ENCODE measurements around the gene TGFBR3L.

TGFBR3L gene

DNA sequence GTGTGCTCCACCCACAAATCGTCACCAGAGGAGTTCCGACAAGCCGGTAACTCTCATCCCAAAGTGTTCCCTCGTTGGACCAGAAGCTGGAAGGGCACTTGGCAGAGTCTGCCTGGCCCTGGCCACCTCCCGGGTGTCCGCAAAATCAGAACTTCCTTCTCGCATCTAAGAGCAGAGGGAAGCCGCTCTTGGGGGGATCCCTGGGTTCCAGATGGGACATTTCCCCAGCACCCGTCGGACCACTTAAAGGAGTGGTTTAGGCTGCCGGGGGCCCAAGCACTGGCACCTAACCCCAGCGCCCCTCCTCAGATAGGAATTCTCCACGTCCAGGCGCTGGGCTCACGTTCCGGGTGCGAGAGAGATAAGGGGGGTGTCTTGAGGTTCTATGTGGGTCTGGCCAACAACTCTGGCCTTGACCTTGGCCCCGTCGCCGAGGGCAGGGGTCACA lies 11.8 kb upstream of the TGFBR3L start:
- CTCF ChIA-PET: interaction anchor here (1.0 to 1.9 kb wide), 12 partner anchors 10 to 77 kb away, joined by 3 to 13 read pairs (median 6); partner anchors contain the start of genes LRRC8E and TIMM44
- DNase-seq (ENCODE audit: low read depth, low spot score): no peak

DNA sequence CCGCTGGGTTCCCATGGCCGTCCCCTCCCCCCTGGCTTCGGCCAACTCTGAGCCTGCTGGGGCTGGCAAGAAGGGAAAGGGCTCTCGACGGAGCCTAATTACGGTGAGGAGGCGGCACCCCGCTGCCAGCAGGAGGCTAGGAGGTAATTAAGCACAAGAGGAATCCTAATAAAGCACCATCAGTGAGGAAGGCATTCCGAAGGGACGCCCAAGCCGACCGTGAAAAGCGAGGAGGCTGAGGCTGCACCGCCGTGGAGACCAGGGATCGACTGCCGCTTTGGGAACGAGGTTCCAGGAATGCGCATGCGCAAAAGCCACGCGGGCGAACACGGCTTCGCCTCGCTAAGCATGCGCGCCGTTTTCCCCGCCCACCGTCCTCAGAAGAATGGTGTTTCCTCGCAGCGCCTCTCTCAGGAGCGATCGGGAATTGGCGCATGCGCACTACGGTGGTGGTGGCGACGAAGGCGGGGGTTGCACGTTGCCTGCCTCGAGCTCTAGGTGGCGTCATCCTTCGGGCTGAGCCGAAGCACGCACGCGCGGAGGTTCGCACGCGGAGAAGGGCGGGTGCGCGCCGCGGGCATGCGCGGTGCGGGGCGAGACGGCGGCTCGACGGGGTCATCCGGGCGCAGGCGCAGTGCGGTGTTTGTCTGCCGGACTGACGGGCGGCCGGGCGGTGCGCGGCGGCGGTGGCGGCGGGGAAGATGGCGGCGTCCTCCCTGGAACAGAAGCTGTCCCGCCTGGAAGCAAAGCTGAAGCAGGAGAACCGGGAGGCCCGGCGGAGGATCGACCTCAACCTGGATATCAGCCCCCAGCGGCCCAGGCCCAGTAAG lies 11.2 kb upstream of the TGFBR3L start, which contains the start of gene MAP2K7:
MAP2K7 (plus strand) TSS at position 634 of the 830 bp plus-strand sequence; CDS start at position 702, 68 bp downstream.
- TF ChIP-seq, protein P1, sequence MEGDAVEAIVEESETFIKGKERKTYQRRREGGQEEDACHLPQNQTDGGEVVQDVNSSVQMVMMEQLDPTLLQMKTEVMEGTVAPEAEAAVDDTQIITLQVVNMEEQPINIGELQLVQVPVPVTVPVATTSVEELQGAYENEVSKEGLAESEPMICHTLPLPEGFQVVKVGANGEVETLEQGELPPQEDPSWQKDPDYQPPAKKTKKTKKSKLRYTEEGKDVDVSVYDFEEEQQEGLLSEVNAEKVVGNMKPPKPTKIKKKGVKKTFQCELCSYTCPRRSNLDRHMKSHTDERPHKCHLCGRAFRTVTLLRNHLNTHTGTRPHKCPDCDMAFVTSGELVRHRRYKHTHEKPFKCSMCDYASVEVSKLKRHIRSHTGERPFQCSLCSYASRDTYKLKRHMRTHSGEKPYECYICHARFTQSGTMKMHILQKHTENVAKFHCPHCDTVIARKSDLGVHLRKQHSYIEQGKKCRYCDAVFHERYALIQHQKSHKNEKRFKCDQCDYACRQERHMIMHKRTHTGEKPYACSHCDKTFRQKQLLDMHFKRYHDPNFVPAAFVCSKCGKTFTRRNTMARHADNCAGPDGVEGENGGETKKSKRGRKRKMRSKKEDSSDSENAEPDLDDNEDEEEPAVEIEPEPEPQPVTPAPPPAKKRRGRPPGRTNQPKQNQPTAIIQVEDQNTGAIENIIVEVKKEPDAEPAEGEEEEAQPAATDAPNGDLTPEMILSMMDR (IDR thresholded peaks at IDR 0.05; ENCODE audit: insufficient read depth, low read length, missing control alignments): peak; percentile 72
- ChIA-PET POLR2A (interaction anchor here (0.6 to 1.6 kb wide), 10 partner anchors 8 to 473 kb away, joined by 3 to 13 read pairs (median 4); partner anchors contain the start of genes LRRC8E, NDUFA7, RPS28 and SNAPC2), CTCF (interaction anchor here (0.6 to 1.9 kb wide), 15 partner anchors 9 to 969 kb away, joined by 3 to 13 read pairs (median 5); partner anchors contain the start of genes SNAPC2 and TIMM44)
- DNase-seq (ENCODE audit: low read depth, low spot score): peak; percentile 88
- peak within 1 kb of the TSS; percentile 91 for H3K4me3 ChIP-seq (ENCODE audit: low read depth, low read length)

More for the DNA sequence above, 11.8 kb upstream of the TGFBR3L start:
- TF ChIP-seq, protein P1 (IDR thresholded peaks at IDR 0.05; ENCODE audit: insufficient read depth, low read length, missing control alignments): no peak
- POLR2A ChIA-PET: interaction anchor here (0.6 to 1.6 kb wide), 9 partner anchors 9 to 419 kb away, joined by 3 to 13 read pairs (median 4); partner anchors contain the start of genes LRRC8E, NDUFA7, RPS28 and SNAPC2
- H3K4me3 ChIP-seq (ENCODE audit: low read depth, low read length): peak overlapping the region; percentile 86

DNA sequence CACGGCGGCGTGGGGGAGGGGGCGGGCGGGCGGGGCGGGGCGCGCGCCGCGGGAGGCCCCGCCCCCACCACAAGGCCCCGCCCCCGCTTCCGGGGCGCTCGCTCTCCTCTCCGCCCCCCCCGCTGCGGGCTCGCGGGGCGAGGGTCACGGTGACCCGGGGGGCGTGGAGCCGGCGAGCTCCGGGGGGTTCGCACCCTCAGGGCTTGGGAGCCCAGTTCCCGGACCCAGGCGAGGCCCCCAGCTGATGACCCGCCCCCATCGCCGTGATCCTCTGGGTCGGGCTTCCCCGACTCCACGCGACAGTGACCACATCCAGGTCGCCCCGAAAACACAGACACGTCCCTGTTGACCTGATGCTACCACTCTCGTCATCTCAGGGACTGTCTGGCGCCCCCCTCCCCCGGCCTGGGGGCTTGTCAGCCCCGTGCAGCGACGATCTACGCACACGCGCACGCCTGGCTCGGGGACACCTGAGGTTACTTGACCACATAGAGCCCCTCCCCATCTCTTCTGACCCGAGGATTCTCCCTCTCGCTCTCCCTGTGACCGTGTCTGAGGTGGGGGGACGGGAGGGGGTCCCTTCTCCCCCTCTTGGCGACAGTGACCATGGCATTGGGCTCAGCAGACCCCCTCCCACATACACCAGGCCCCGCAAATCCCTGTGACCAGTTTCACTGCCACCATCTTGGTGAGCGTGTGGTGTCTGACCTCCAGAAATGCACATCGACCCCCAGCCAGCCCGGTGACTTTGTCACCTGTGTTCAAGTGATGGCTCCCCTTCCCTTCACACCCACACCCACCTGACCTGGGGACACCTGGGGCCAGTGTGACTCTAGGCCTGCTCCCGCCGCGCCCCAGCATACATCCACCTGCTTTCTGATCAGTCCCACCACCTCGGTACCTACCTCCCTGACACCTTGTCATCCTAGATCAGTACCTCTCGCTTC lies 10.3 kb upstream of the TGFBR3L start:
- ChIA-PET POLR2A (interaction anchor here (0.6 to 1.6 kb wide), 7 partner anchors 11 to 472 kb away, joined by 3 to 13 read pairs (median 6); partner anchors contain the start of genes LRRC8E and SNAPC2), CTCF (interaction anchor here (0.6 to 1.9 kb wide), 15 partner anchors 8 to 970 kb away, joined by 3 to 13 read pairs (median 5); partner anchors contain the start of genes SNAPC2 and TIMM44)
- TF ChIP-seq, protein P1 (IDR thresholded peaks at IDR 0.05; ENCODE audit: insufficient read depth, low read length, missing control alignments): no peak
- peak overlapping the region; percentile 91 for H3K4me3 ChIP-seq (ENCODE audit: low read depth, low read length)
- DNase-seq (ENCODE audit: low read depth, low spot score): no peak

DNA sequence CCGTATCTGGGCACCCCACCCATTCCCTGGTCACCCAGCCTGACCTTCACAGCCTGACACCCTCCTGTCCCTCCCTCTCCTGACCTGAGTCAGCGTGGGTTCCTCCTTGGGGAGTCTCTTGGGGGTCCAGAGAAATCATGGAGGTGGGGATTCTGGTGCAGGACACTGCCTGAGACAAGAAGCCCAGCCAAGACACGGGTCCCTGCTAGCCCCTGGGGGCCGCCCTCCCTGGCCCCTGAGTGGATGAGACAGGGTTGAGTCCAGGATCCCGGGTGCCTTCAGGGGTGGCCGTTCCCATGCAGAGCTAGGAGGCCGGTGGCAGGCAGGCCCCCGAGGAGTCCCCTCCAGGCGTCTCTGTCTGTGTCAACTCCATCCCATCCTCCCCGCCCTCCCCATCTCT lies 9.4 kb upstream of the TGFBR3L start:
- TF ChIP-seq, protein P1 (IDR thresholded peaks at IDR 0.05; ENCODE audit: insufficient read depth, low read length, missing control alignments): no peak
- DNase-seq (ENCODE audit: low read depth, low spot score): no peak
- CTCF ChIA-PET: interaction anchor here (1.2 kb wide), 1 partner anchor 14 kb away, joined by 4 read pairs; the partner anchor contains the start of gene SNAPC2
- POLR2A ChIA-PET: interaction anchor here (1.1 kb wide), 1 partner anchor 13 kb away, joined by 3 read pairs; no protein-coding TSS in a partner anchor
- peak overlapping the region; percentile 91 for H3K4me3 ChIP-seq (ENCODE audit: low read depth, low read length)

DNA sequence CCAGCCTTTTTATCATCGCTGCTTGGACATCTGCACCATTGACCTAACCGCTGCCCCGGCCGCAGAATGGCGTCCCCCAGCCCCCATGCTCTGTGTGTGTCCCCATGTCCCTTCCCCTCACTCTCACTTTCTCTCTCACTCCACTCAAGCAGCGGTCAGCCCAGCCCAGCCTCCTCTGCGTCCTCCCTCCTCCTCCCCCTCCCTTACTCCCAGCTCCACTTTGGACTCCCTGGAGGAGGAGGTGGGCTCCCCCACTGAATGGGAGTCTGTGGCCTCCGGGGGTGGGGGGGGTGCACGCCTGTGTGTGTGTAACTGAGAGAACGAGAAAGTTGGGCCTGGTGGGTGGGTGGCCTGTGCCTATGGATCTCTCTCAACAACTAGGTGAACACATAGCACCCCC lies 8.8 kb upstream of the TGFBR3L start:
- ChIA-PET POLR2A (interaction anchor here (1.1 kb wide), 1 partner anchor 12 kb away, joined by 3 read pairs; no protein-coding TSS in a partner anchor), CTCF (interaction anchor here (1.2 kb wide), 1 partner anchor 14 kb away, joined by 4 read pairs; the partner anchor contains the start of gene SNAPC2)
- TF ChIP-seq, protein P1 (IDR thresholded peaks at IDR 0.05; ENCODE audit: insufficient read depth, low read length, missing control alignments): no peak
- DNase-seq (ENCODE audit: low read depth, low spot score): no peak
- H3K4me3 ChIP-seq (ENCODE audit: low read depth, low read length): no peak overlapping the region
